HG03565 (cell line): ENCODE data around the gene KLF14.
"Not testable (repeated sequence)": the region's sequence is repeated elsewhere in the genome, so short reads cannot be mapped to it uniquely, and the experiment has no call there.

Experiments
- ATAC-seq: cut with Tn5 transposase; IDR thresholded peaks from one replicate; pipeline ENCODE4 v1.9.1; 2021; ENCODE audit warnings: mild to moderate bottlenecking, moderate library complexity; ENCODE audit not compliant: unreplicated experiment

Gene KLF14

GRCh38 chr7:130719541-130719940 lies 14.5 kb downstream of the KLF14 start:
- no peak for ATAC-seq

GRCh38 chr7:130712416-130712815 lies 21.6 kb downstream of the KLF14 start:
- no peak for ATAC-seq

- no peak for ATAC-seq
Observed at GRCh38 chr7:130708766-130709165, 25.2 kb downstream of the KLF14 start.

- no peak for ATAC-seq
Observed at GRCh38 chr7:130708001-130708400, 26.0 kb downstream of the KLF14 start.

GRCh38 chr7:130703851-130704250 lies 30.2 kb downstream of the KLF14 start:
- ATAC-seq: no peak

GRCh38 chr7:130701650-130702049 lies 32.4 kb downstream of the KLF14 start:
- ATAC-seq: no peak

GRCh38 chr7:130700760-130701159 lies 33.2 kb downstream of the KLF14 start:
- no peak for ATAC-seq

GRCh38 chr7:130699686-130700085 lies 34.3 kb downstream of the KLF14 start:
- ATAC-seq: no peak

GRCh38 chr7:130697820-130698219 lies 36.2 kb downstream of the KLF14 start:
- no peak for ATAC-seq

- ATAC-seq: no peak
Observed at GRCh38 chr7:130695840-130696239, 38.2 kb downstream of the KLF14 start.

- ATAC-seq: not testable (repeated sequence)
Observed at GRCh38 chr7:130692396-130692795, 41.6 kb downstream of the KLF14 start.

GRCh38 chr7:130689683-130690082 lies 44.3 kb downstream of the KLF14 start:
- ATAC-seq: no peak

- no peak for ATAC-seq
Observed at GRCh38 chr7:130683026-130683425, 51.0 kb downstream of the KLF14 start.
